Fibroblast of skin of right quadriceps (primary cell): ENCODE data around the gene NDUFS6.
"Not testable (repeated sequence)": the region's sequence is repeated elsewhere in the genome, so short reads cannot be mapped to it uniquely, and the experiment has no call there.

Experiments
- DNase-seq: peaks from one replicate; pipeline ENCODE4 v3.0.0-alpha.2; 2013

The NDUFS6 gene

DNA sequence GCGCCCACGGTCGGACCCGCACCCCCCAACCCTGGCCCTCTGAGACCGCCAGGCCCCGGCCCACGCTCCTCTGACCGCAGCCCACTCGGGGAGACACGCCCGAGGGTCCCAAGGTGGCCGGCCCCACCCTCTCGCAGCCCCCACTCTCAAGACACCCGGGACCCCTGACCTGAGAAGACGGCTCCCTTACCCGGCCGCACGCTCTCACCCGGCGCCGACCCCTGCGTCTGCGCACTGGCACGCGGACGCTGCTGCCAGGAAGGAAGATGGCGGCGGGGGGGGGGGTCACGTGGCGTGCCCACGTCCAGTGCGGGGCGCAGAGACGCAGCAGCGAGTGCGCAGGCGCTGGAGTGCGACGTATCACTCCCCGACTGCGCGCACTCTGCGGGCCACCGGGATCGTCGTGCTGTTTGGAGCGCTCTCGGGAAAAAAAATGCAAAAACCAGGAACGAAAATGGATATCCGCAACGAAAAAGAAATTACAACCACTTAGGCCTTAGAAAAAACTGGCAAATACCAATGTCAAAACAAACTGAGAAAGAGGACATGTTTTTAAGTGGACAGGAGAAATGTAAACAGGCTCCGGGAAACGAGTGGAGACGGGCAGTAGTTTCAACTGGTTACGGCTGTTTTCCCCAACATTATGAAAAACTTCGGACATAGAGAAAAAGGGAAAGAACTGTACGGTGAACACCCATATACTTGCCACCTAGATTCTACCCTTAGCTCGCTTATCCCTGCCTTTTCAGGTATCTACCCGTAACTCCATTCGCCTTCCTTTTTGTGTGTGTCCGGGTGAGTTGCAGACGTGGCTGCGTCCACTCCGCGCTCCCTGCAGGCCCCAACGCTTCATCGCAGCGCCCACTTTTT lies 1.4 kb upstream of the NDUFS6 start, which contains the start of gene MRPL36:
MRPL36 (minus strand) TSS at position 236 of the 870 bp plus-strand sequence. CDS start 902 bp downstream, outside the sequence.
- peak; percentile 90 for DNase-seq

DNA sequence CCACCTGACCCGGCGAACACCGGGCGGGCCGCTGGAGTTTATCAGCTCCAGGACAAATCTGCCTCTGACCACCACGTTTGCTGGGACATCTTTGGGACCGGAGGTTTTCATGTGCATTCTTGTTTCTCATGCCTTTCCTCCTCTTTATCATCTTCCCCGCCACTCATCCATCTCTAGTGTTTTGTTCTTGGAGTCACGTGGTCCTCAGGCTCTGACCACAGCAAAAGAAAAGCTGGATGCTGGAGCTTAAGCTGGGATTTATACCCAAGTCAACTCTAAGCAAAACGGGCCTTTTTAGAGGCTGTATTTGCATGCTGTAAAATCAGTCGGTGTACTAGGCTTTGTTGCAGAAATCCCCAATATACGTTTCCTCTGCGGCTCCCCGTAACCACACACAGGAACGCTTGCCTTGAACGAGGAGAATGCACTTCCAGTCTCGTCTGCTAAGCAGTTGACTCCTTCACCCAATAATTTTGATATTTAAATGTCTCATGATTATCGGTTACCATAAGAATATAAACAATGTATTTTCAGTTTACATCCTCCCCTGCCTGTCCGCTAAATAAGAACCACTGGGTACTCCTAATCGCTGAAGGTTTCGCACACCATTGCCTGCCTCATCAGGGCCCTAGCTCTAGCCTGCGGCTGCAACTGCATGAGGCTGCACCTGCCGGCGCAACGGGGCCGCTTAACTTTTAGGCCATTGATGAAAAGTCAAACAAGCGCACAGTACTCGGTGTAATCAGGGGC lies 560 bp upstream of the NDUFS6 start:
- DNase-seq = no peak

DNA sequence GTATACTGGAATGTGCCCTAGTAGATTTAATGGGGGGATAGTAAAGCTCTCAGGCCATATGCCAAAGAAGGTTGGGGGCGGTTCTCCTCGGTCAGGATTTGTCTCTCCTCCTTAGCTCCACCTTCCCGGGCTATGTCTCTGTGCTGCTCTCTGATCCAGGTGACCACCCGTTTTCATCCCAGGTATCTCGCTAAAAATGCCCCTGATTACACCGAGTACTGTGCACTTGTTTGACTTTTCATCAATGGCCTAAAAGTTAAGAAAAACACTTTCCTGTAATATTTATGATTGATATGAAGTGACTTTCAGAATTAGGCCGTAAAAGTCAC lies 724 bp downstream of the NDUFS6 start:
- no peak for DNase-seq

DNA sequence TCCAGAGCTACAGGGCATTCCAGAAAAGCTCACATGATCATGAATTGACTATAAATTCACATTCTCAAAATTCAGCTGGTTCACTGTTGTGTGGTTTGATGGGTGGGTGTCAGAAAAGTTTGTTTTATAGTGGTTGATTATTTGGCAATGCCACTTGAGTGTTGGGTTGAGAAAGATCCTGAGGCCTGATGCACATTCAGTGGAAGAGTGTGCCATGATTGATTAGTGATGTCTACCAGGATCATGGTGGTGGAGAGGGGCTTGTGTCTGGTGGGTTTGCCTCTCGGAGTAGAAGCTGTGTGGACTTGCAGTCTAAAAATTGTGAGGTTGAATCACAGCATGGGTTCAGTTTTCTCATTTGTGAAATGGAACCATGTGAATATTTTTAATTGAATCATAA lies 2.0 kb downstream of the NDUFS6 start:
- no peak for DNase-seq

DNA sequence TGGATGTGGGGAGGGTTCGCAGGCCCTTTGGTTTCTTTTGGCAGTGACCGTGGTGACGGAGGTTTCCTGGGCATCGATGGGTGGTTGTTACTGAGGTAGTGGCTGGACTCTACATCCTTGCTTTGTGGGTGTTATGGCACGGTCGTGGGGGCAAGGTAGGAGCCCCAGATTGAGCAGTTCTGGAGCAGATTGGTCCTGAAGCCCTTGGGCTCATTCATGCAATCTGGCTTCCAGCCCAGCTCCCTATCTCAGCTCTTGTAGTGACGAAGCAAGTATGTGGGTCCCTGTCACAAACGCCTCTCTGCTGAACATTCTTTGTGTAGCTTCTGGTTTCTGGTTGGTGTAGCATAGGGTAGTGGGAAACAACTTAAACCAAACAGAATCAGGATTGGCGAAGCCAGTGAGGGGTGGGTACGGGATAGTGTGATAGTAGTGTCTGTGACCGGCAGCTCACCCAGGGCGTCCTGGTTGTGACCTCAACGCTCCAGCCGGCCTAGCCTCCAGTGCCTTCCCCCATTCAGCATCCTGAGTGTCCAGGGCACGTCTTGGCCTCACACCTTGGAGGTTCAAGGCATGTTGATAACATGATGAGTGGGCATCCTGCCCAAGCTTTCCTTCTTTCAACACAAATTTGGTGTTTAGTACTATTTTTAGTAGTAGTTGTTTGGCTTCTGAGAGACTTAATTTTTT lies 2.9 kb downstream of the NDUFS6 start:
- no peak for DNase-seq

DNA sequence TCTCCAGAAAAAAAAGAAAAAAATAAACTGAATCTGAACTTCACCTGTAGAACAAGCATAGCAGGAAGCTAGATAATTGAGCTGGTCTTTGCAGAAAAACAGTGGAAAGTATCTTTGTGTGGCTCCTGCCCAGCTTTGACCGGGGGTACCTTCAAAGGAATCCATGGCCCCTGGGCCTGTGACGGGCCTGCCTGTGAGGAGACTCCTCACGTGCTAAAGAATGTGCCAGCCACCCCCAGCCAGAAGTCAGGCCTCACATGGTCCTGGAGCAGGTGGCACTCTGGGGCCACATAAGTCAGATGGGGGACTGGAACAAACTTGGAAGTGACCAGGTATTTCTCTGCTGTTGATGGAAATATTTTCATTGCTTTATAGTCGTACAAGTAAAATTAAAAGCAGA lies 4.1 kb downstream of the NDUFS6 start:
- DNase-seq = no peak

DNA sequence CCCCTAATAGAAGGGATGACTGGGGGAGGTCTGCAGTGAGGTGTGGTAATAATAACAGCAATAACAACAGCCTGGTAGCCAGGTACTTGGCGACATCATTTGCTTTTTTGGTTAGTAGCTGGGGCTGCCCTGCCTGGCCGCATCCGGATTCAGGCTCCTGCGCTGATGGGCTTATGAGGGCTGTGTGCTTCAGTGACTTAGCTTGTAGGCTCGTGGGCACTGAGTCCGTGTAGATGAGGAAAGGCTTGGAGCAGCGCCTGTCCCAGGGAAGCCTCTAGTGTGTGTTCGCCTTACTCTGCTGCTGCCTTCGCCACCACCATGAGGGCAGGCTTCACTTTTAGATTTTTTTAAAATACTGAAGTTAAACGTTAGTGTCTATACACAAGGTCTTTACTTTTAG lies 4.5 kb downstream of the NDUFS6 start:
- no peak for DNase-seq

DNA sequence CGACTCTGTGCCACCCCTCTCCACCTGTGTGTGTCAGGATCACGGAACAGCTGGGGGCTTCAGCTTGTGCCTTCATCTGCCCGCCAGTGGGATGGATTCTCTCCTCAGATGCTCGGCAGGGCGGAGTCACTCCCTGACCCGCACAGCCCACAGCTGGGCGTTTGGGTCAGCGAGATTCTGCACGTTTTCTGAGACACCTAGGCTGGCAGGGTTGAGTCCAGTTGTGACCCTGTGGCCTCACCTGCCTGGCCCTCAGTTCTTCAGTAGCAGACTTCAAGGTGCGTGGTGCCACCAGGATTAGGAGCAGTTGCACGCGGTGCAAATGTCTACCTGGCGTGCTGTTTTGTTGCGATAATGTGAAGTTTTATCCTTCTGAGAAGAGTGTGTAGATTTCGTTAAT lies 5.0 kb downstream of the NDUFS6 start:
- DNase-seq = no peak

DNA sequence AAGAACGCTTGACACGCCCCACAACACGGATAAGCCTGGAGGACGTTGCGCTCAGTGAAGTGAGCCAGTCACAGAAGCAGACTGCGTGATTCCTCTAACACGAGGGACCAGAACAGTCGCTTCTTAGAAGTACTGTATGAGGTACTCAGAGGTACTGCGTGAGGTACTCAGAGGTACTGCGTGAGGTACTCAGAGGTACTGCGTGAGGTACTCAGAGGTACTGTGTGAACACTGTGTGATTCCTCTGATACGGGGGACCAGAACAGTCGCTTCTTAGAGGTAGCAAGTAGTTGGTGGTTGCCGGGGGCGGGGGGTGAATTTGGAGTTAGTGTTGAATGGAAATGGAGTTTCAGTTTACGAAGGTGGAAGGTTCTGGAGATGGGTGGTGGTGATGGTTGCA lies 5.8 kb downstream of the NDUFS6 start:
- DNase-seq = no peak

DNA sequence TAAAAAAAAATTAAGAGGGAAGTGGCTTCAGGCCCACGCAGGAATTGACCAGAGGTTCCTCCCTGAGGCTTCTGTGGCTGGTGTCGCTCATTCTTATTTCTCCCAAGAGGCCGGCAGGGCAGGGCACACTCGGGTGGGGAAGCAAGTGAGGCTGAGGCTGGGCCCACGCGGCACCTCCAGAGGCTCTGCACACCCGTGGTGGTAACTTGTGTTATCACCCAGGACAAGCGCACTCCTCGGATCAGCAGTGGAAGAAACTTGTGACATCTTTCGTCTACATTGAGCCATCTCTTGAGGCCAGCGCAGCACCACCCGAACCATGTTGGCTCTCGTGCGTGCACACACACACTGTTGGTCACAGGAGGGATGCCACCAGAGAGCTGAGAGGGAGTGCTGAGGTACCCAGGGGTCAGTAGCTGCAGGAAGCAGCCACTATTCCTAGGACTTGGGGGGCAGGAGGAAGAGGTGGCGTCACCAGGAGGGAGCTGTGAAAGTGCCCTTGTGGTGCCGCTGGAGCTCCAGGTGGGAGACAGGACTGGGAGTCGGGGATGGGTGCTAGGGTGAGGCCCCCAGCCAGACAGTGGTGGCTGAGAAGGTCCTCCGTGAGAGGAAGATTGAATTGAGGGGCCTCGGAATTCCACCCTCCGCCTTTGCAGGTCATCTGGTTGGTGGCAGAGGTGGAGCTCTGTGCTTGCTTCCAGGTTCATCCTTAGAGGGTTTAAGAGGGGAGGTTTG lies 6.4 kb downstream of the NDUFS6 start:
- no peak for DNase-seq

DNA sequence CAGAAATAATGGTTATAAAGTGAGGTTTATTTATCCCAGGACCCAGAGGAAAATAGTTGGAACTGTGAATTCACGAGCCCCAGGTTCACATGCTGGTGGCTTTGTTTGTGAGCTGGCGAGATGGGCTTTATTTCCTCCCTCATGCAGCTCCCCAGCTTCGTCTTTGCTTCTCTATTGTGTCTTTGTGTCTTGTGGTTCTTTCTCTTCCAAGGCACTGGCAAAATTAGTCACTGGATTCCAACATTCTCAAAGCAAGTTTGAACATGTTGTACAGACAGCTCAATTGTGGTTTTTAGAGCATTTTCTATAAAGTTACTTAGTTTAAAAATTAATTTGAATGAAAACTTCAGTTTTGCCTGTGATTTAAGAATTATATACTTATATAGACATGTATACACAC lies 7.2 kb downstream of the NDUFS6 start:
- DNase-seq = no peak

DNA sequence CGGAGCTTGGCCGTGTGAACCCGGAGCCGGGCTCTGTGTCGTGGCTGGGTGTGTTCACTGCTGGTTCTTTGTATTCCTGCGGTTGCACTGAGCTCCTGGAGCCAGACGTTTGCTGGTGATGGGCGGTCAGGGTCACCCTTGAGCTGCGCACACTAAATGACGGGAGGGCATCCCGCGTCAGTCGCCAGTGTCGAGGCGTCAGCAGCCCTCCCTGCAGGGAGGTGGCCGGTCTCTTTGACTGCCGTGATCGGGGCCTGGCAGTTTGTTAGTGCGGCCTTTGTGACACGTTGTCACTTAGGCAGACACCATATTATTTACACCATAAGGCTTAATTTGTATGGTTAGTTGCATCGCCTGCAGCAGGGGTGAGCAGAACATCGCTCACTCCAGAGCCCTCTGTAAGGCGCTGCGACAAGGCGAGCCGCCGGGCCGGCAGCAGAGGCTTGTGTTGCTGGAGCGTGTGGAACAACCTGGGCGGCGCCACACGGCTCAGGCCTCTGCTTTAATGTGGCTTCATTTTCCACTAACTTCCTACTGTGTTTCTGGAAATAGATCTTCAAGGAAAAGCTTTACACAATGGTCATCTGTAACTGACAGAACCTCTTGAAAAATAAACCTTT lies 8.3 kb downstream of the NDUFS6 start:
- DNase-seq = no peak

DNA sequence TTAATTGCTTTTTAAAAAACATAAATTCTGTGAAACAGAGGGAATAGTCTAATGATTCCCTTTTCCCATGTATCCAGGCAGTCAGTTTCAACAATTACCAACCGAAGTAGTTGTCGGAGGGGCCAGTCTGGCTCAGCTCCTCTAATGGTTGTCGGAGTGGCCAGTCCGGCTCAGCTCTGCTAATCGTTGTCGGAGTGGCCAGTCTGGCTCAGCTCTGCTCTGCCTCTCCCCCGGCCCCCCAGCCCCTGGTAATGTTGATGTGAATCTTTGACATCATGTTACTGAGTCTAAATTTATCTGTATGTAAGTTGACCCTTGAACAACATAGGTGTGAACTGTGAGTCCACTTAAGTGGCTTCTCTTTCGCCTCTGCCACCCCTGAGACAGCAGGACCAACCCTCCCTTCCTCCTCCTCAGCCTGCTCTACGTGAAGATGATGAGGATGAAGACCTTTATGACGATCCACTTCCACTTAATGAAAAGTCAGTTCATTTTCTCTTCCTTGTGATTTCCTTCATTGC lies 9.4 kb downstream of the NDUFS6 start:
- DNase-seq = no peak

DNA sequence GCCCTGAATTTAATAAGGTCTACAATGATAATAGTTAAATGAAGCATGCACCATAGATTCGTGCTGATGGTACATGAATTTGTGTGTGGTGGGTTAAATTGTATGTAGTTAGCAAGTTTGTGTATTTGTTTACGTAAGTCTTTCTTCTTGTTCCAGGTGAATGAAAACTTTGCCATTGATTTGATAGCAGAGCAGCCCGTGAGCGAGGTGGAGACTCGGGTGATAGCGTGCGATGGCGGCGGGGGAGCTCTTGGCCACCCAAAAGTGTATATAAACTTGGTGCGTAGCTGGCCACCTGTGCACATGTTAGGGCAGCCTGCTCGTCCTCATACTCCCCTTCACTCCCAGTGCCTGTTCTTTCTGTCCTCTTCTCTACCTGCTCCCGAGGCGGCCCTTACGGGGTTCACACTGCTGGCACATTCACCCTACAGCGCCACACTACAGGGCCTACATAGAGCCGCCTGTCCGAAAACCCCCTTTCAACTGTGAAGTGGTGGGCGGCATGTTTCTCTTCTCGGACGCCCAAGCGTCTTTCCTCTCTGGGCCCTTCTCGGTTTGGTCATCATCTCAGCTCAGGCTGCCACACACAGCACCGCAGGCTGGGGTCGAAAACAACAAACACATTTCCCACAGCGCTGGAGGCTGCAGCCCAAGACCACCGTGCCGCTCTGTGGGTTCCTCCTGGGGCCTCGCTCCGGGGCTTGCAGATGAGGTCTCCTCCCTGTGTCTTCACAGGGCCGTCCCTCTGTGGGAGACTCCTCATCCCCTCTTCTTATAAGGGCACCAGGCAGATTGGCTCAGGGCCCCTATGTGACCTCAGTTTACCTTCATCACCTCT lies 13.2 kb downstream of the NDUFS6 start:
- DNase-seq = no peak

DNA sequence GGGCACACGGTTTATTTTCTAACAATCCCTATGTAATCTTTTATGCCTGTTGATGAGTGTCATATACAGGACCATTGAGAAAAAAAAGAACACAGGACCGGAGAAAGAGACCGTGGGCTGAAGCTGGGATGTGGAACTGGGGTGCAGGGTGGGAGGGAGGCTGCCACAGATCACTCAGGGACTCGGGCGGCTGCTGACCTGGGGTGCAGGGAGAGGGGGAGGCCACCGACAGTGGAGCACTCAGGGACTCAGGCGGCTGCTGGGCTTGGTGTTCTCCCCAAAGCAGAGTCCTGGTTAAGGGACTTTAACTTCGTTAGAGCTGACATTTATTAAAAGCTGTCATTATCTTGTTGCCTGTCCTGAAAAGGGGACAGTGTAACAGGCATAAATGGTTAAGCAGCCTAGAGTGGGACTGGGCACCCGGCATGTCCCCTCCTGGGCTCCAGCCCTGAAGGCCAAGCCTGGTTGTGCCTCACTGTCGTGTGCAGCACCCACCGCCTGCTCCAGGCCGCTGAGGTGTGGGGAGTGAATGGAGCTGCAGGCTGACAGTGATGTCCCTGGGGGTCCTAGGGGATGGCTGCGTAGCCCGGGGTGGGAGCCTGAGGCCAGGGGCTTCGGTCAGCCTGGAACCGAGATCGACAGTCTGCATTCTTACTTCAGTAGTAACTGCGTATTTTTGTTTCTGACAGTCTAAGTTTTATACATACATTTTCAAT lies 14.0 kb downstream of the NDUFS6 start:
- no peak for DNase-seq

DNA sequence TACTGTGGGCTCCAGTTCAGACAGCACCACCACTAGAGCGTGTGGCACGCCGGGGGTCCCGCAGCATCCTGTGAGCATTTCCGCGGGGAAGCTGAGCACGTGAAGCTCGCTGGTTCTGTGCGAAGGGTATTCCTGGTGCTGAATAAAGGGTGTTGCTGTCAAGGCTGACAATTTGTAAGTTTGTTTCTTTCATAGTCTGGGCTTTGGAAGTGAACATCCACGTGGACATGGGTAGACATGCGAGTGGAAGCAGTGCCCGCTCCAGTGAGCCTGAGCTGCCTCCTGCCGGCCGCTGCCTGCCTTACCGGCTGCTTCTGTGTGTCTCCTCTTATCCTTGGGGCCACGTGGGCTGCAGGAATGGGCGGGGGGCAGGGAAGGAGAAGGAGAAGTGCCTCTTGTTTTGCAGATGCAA lies 14.7 kb downstream of the NDUFS6 start:
- no peak for DNase-seq

DNA sequence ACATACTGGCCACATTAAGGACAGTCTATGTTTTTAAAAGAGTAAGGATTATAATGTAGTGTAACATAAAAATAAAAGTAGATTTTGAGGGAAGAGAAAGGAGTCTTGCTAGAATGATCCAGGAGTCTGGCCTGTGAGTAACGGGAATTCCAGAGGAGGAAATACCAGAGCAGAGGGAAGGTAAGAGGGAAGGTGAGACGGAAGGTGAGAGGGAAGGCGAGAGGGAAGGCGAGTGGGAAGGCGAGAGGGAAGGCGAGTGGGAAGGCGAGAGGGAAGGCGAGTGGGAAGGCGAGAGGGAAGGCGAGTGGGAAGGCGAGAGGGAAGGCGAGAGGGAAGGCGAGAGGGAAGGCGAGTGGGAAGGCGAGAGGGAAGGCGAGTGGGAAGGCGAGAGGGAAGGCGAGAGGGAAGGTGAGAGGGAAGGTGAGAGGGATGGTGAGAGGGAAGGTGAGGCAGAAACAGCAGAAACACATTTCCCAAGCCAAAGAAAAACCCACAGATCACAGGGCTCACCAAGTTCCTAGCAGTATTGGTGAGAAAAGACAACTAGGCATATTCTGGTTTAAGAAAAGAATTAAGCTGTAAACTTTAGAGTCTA lies 15.4 kb downstream of the NDUFS6 start:
- DNase-seq = not testable (repeated sequence)

DNA sequence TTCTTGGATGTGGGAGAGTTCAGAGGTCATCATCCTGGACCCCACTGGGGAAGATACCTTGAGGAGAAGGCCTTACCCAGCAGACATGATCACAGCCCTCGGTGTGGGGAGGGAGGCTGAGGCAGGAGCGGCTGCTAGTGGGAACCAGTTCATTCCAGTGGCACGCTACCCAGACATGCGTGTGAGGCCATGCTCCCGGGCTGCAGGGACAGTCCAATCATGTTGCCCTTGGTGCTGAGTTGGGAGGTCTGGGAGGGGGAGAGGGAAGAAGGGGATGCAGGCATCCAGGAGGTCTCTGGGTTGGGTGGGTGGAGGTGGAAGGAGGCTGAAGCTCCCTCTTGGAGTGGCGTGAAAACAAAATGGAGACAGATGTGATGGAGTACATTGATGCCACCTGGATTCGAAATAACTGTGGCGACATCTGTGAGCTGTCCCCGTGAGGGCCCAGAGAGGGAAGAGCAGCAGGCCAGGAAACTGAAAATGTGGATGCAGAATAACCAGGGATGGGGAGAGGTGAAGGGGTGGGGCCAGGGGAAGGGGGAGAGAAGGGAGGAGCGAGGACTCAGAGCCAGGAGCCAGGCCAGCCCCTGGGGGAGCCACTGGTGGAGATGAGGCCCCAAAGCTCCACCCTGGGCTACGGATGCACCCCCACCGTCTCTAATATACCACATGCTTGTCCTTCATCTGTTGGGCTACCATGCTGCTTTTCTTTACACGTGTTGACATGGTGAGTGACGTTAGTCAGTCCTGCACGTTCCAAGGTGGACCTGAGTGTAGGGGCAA lies 16.2 kb downstream of the NDUFS6 start:
- no peak for DNase-seq

DNA sequence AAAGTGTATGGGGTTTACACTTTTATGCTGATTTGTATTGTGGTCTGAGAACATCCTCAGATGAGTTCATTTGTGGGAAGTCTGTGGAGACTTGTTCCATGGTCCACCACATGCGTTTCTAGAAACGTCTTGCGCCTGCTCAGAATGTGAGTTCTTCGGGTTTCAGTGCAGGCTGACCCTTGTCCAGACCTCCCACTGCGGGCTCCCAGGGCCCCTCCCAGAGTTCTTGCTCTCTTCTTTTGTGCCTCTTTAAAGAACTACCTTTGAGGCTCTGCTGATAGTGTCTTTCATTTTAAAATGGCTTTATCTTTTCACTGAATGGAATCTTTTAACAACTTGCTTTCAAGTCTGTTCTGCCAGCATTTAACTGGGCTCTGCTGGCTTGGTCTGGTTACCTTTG lies 17.6 kb downstream of the NDUFS6 start:
- no peak for DNase-seq
